ENCODE results near the gene RBPMS2.

RBPMS2 gene

DNA sequence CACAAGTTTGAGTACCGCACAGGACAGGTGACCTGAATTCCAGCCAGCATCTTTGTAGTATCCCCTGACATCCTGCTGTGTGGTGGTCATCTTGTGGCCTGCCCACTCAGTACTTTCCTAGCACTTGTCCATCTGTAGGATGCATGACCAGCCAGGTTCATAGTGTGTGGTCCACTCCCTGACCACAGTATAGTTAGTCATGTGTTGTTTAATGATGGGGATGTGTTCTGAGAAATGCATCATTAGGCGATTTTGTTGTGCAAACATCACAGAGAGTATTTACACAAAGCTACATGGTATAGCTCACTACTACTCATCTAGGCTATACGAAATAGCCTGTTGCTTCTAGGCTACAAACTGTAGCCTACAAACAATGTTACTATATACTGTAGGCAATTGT is 16.9 kb upstream of the RBPMS2 start:
- DNase-seq (ENCODE audit: low read depth, low spot score), result no peak
- no peak overlapping the region for H3K4me3 ChIP-seq (ENCODE audit: low read length)

DNA sequence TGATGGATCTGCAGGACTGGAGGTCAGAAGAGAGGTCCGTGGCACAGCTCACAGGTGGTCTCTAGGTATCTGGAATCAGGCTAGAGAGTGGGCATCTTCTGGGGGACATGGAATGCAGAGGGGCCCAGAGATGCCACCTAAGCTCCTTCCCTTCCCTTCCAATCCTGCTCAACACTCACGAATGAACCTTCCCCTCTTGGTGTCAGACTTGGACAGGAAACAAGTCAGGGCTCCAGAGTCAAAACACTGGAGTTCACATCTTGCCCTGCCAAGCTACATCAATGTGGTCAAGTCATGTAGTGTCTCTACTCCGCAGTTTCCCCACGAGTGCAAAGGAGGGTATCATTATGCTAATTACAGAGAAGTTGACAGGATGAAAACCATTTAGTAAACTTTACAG is 16.0 kb upstream of the RBPMS2 start:
- H3K4me3 ChIP-seq (ENCODE audit: low read length), result no peak overlapping the region
- DNase-seq (ENCODE audit: low read depth, low spot score), result no peak

DNA sequence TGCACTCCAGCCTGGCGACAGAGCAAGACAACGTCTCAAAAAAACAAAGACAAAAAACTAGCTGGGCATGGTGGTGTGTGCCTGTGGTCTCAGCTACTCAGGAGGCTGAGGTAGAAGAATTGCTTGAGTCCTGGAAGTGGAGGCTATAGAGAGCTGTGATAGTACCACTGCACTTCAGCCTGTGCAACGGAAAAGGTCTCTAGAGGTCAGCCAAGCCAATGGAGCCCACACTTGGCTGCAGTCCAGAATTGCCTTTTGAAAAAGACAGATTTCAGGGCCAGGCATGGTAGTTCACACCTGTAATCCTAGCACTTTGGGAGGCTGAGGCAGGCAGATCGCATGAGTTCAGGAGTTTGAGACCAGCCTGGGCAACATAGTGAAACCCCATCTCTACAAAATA is 8.4 kb upstream of the RBPMS2 start:
- DNase-seq (ENCODE audit: low read depth, low spot score), result no peak
- H3K4me3 ChIP-seq (ENCODE audit: low read length), result no peak overlapping the region

DNA sequence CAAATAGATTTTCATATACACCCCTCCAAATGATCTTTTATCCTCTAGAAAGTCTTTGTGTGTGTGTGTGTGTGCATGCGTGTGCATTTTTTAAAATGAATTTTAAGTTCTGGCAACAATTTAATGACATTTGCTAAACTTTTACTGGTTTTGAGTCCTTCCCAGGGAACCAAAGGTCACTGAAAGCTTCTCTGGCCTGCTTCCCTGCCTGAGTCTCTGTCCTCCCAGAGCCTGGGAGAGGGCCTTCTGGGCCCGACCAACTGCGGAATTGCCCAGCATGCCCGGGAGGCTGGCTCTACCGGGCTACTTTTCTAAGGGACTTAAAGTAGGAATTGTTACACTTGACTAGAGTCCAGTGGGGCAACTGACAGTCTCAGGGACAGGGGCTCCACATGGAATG is 7.4 kb upstream of the RBPMS2 start:
- no peak for DNase-seq (ENCODE audit: low read depth, low spot score)
- H3K4me3 ChIP-seq (ENCODE audit: low read length), result no peak overlapping the region

DNA sequence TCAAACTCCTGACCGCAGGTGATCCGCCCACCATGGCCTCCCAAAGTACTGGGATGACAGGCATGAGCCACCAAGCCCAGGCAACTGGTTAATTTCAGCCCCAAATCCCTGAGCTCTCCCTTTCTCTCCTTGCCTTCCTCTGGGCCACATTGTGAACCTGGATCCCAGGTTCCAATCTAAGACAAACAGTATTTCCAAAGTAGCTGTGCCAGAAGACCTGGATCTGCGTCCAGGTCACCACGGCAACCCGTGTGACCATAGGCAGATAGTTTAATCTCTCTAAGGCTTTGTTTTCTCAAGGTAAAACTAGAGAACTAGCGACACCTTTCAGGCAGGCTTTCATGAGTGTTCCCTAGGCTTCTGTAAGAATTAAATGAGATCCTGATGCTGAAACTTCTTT is 5.9 kb upstream of the RBPMS2 start:
- DNase-seq (ENCODE audit: low read depth, low spot score), result no peak
- no peak overlapping the region for H3K4me3 ChIP-seq (ENCODE audit: low read length)

DNA sequence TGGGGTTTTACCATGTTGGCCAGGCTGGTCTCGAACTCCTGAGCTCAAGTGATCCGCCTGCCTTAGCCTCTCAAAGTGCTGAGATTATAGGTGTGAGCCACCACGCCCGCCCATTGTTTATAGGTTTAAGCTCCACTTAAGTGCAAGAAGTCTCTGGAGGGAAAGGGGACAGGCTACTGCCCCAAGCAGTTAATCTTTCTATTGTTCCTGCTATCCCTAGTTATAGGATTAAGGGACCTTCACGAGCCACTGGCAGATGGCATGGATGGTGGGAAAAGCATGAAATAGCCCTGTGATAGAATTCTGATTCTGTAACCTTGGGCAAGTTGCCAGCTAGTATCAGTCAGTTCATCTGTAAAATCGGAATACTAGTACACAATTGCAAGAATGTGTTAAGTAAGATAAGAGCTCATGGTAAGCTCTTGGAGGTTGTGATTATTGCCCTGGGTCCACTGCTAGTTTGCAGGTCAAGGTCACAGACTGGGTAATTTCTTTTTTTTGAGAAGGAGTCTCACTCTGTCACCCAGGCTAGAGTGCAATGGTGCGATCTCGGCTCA is 5.3 kb upstream of the RBPMS2 start:
- H3K4me3 ChIP-seq (ENCODE audit: low read length), result no peak overlapping the region
- DNase-seq (ENCODE audit: low read depth, low spot score), result no peak

DNA sequence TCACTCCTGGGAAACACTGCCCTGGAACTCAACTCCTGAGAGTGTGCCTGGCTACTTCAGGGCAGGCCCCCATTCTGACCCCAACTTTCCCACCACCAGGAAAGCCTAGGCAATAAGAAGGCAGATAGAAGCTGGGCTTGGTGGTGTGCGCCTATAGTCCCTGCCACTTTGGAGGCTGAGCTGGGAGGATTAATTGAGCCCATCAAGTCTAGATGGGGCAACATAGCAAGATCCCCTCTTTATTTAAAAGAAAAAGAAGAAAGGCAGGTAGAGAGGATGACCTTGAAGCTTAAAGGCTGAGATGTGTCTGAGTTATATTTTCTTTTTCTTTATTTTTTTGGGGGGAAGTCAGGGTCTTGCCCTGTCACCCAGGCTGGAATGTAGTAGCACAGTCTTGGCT is 4.2 kb upstream of the RBPMS2 start:
- DNase-seq (ENCODE audit: low read depth, low spot score), result no peak
- no peak overlapping the region for H3K4me3 ChIP-seq (ENCODE audit: low read length)

DNA sequence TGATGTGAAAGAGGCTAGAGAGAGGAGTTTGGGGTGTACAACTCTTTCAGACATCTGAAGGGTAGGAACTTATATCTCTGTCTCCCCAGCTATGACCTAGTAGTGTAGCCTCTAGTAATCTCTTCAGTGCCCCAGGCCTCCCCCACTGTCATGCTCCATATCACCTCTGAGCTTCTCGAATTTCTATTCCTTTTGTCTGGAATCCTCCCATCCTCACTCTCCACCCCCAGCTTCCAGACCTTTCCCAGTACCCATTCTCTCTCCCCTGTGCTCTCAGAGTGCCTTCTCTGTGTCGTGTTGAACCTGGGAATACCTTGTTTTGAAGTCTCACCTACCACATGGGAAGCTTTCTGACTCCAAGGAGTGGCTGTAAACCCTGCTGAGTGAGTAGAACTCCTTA is 3.6 kb upstream of the RBPMS2 start:
- H3K4me3 ChIP-seq (ENCODE audit: low read length), result no peak overlapping the region
- no peak for DNase-seq (ENCODE audit: low read depth, low spot score)

DNA sequence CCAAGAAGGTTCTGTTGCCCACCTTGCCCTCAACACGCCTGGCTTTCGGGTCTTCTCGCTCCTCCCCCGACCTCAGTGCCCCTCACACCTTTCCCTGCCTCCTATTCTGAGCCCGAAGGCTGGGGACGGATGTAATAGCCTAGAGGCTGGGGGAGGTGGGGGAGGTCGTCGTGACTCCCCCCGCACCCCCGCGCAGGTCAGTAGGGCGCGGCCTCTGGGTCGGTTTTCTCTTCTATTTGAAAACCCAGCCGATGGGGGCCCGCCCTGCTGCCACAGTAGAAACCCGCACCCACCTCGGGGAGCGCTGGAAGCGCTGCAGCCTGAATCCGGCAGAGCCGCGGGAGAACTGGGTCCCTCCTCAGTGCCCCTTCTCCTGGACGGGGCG is 1.0 kb upstream of the RBPMS2 start:
- DNase-seq (ENCODE audit: low read depth, low spot score), result no peak
- no peak overlapping the region for H3K4me3 ChIP-seq (ENCODE audit: low read length)

DNA sequence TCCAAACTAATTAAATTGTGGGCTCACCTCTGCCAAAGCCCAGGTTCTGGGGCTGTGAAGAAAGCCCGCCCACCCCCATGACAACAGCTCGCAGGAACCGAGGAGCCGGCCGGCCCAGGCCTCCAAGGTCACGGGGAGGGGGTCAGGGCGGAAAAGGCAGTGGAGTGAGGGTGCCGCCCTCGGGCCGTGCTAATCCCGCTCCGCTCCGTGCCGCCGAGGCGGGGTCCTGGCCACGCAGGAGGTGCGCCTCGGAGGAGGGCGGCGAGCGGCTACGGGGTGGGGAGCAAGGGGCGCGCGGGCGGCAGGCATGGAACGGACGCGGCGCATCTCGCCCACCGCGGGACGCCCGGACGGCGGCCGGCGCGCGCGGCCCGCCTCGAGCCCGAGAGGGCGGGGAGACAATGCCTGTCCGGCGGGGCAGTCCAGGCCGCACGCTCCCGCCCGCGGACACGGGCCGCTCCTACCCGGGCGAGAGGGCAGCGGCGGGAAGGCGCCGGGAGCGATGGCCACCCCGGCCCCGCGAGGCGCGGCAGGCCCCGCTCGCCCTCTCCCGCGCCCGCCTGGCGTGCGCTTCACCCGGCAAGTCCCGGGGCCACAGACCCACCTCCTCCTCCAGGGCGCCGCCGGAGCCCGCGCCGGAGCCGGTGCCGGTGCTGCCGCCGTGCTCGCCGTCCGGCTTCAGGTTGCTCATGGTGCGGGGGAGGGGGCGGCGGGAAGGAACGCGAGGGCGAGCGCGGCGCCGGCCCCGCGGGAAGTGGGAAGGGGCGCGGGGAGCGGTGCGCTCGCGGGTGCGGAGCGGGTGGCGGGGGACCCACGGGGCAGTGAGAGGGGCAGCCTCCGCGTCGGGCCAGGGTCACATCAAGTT is 528 bp downstream of the RBPMS2 start:
- no peak for DNase-seq (ENCODE audit: low read depth, low spot score)
- H3K4me3 ChIP-seq (ENCODE audit: low read length), result peak overlapping the region; percentile 29; the same call in 1 of the 2 replicates

DNA sequence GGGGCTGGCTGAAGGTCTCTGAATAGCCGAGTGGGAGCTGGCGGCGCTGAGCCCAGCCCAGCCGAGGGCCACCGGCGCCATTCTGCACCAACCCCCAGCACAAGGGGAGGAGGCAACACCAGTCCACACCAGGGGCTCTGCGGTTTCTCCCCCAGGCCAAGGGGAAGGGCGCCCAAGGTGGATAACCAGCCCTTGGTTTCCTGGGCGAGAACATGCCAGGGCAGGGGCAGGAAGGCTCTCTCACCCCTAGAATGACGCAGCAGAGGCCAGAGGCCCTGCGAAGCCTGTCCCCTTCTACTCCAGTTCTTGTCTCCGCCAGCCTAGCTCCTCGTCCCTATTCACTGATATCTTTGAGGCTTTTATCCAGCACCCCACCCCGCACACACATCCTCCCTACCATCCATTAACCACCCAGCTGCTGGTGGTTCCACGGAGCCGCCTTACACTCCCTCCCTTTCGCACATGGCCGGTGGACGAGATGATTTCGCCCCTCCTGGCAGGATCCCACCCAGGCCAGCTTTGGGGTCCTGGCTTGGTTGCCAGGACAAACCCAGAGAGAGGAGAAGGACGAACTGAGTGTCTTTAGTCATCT is 1.3 kb downstream of the RBPMS2 start:
- H3K4me3 ChIP-seq (ENCODE audit: low read length), result no peak overlapping the region
- no peak for DNase-seq (ENCODE audit: low read depth, low spot score)

DNA sequence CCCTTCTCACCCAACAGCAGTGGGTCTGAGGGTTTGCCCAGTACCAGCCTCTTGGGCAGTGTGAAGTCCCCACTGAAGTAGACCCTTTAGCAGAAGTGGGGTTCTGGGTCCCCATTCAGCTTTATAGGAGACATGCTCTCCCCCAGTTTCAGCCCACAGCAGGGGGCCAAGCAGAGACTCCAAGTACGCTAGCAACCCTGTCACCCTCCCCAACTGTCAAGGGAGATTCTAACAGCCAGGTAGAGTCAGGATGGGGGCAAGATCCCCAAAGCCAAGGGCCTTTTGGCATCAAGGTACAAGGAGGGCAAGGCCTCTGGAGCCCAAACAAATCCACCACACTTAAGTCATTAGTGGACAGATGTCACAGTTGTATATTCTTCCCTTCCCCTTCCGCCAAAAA is 1.8 kb downstream of the RBPMS2 start:
- no peak for DNase-seq (ENCODE audit: low read depth, low spot score)
- H3K4me3 ChIP-seq (ENCODE audit: low read length), result no peak overlapping the region

DNA sequence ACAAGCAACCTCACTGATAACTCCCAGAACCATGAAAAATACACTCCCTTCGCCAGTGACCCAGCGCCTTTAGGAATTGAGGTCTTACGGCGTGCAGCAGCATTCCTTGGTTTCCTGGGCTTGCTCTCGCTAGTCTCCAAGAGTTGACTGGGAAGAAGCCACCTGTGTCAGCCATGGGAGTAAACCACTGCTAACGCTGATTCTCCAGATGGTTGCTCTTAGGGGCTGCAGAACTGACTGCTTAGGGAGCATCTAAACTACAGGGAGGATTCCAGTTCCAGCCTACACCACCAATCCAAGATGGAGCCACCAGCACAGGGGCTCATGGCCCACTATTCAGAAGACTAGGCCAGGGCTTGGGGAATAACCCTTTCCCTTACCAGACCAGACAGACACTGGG is 2.4 kb downstream of the RBPMS2 start:
- H3K4me3 ChIP-seq (ENCODE audit: low read length), result no peak overlapping the region
- no peak for DNase-seq (ENCODE audit: low read depth, low spot score)

DNA sequence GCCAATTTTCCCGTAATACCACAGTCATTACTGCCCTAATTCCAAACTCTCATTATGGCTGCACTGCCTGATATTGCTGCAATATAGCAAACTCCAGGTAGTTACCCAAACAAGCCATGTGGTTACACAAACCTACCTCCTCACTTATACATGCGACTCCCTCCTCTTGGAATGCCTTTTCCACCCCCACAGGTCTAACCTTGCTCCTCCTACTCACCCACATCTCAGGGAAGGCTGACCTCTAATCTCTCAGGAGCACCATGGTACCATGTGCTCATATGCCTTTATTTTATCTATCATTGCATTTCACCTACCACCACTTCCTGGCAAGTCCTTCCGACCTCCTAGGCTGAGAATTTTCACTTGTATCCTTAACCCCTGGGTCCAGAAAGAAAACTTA is 2.9 kb downstream of the RBPMS2 start:
- H3K4me3 ChIP-seq (ENCODE audit: low read length), result no peak overlapping the region
- no peak for DNase-seq (ENCODE audit: low read depth, low spot score)

DNA sequence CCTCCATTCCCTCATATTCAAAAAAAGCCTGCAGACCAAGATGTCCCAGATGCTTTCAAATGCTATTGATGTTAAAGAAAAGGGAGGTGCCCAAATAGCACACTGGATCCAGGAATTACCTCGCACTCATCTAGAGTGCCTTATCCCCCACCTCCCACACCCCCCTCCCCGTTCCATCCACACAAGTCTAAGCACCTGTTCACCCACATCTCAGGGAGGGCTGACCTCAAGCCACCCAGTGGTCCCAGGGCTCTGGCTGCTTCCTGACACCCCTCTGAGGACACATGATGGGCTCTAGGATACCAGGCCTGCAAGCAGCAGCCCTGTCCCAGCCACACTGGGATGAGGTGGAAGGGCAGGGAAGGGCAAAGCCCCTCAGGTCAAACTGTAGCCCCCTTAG is 4.8 kb downstream of the RBPMS2 start:
- H3K4me3 ChIP-seq (ENCODE audit: low read length), result no peak overlapping the region
- no peak for DNase-seq (ENCODE audit: low read depth, low spot score)

DNA sequence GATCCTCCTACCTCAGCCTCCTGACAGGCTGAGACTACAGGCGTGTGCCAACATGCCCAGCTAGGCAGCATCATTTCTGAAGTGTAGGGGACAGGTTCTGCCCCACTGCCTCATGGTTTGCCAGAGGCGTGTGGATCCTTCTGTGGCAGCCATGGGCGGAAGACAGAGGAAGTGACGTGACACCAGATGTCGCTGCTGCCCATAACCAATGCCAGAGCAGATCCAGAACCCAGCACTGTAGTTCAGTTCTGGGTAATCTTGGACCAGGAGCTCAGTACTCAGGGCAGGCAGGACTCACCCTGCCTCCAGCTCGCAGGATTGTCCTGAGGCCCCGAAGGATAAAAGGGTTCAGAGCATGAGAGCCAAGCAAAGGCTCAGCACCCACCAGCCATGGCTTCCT is 8.2 kb downstream of the RBPMS2 start:
- no peak for DNase-seq (ENCODE audit: low read depth, low spot score)
- no peak overlapping the region for H3K4me3 ChIP-seq (ENCODE audit: low read length)

DNA sequence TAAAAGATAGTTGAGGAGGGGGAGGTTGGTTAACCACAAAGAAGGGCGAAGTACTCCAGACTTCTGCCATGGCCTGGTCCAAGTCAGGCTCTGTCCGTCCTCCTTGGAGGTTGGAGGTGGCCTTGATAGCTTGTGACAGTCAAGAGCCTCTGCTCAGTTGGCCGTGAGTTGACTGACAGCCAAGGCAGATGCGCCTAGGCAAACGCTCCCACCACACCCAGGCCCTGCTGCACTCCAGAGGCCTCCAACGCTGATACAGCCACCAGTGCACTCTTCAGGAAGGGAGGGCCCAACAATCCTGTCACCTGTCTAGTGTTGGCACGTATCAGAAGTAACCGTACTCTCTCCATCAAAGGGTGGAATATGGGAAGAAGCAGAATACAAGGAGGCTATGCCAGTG is 9.3 kb downstream of the RBPMS2 start:
- no peak overlapping the region for H3K4me3 ChIP-seq (ENCODE audit: low read length)
- no peak for DNase-seq (ENCODE audit: low read depth, low spot score)

DNA sequence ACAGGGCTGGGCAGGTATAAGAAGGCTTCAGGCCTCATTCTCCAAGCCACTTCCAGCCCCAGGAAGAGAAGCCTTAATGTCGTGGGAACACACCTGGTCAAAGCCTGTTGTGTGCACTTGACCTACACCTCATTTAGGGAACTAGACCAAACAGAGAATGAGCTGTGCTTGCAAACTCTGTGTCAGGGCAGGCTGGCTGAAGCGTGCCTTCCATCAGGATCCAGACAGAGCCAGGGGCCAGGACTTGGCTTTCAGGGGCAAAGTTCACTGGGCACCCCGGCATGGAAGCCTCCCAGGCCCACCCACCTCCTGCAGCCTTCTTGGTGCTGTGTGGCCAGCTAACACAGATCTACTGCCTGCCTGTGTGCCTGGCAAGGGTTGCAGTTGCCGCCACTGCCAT is 11.5 kb downstream of the RBPMS2 start:
- H3K4me3 ChIP-seq (ENCODE audit: low read length), result no peak overlapping the region
- no peak for DNase-seq (ENCODE audit: low read depth, low spot score)

DNA sequence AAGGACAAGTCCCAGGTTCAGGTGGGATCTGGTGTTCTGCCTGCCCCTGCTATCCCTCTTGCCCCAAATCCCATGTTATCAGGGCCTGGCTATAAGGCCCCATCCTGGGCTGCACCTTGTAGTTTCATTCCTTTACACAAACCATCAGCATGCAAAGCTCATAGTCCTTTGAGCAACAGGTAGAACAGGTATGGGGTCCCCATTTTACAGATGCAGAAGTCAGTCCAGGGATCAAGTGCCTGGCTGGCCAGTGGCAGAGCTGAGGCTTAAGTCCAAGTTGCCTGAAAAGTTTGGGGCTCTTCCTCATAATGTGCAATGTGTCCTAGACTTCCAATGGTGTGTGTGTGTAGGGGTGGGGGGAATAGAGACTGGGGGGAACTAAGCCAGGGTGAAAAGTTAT is 11.9 kb downstream of the RBPMS2 start:
- no peak for DNase-seq (ENCODE audit: low read depth, low spot score)
- no peak overlapping the region for H3K4me3 ChIP-seq (ENCODE audit: low read length)

DNA sequence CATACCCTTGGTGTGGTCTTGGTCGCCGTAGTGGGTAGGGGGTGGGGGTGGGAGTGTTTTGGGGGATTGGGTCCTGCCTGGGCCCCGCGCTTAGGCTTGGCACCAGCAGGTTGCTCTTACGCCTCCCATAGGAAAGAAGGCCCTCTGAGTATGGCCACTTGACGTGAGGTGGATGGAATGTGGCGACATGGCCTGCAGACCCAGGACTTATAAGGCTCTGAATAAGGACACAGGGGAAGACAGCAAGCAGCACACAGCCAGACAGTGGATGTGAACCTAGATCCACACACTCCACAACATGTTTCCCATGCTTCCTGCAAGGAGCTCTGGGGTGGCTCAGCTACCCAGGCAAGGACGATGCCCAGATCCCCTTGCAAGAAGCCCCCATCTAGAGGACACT is 12.4 kb downstream of the RBPMS2 start:
- no peak overlapping the region for H3K4me3 ChIP-seq (ENCODE audit: low read length)
- DNase-seq (ENCODE audit: low read depth, low spot score), result no peak

DNA sequence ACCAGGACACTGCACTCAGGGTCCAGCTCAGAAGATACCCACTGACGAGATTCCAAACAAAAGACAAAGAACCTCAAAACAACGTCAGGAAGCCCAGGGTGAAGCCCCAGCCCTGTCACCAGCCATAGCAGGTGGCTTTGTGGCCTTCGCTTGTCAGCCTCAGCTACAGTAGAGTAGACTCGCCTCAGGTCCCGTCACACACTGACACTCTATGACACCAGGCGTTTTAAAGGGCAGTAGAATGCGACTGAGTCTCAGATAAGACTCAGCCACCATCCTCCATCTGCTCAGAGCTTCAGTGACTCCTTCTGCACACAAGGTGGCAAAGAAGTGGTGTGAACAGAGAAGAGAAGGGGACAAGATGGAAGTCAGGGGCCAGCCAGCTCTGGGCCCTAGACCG is 12.8 kb downstream of the RBPMS2 start:
- no peak overlapping the region for H3K4me3 ChIP-seq (ENCODE audit: low read length)
- DNase-seq (ENCODE audit: low read depth, low spot score), result no peak

Measured in Jurkat, Clone E6-1 (cell line).